Panc1 (cell line): ENCODE data around the gene YKT6.

ENCODE experiments used
- CTCF ChIP-seq: fragments of 450-650 bp; IDR thresholded peaks from 2 replicates; pipeline ENCODE4 v1.5.1; 2017; ENCODE audit warnings: mild to moderate bottlenecking
- POLR2AphosphoS5 ChIP-seq: IDR thresholded peaks from 2 replicates; pipeline ENCODE4 v1.6.1; 2012; ENCODE audit warnings: mild to moderate bottlenecking, low read depth, low read length, moderate library complexity
- REST ChIP-seq, 2 experiments: IDR thresholded peaks; 2 replicates each; pipeline ENCODE4 v1.6.1; 2011 to 2012; ENCODE audit warnings: low read depth in 2 of 2, control low read depth in 1 of 2, low read length in 1 of 2, mild to moderate bottlenecking in 1 of 2, moderate library complexity in 1 of 2; ENCODE audit not compliant: insufficient read depth in 1 of 2
- SIN3A ChIP-seq: IDR thresholded peaks from 2 replicates; pipeline ENCODE4 v1.6.1; 2012; ENCODE audit warnings: low read depth, mild to moderate bottlenecking, low read length, moderate library complexity, borderline replicate concordance; ENCODE audit not compliant: insufficient read depth
- TCF7L2 ChIP-seq: IDR thresholded peaks from 2 replicates; pipeline ENCODE4 v1.6.1; 2011; ENCODE audit warnings: mild to moderate bottlenecking, low read depth, low read length, inconsistent platforms

- no peak for TF ChIP-seq CTCF
- no peak for TF ChIP-seq REST (IDR thresholded peaks at IDR 0.05; ENCODE audit: insufficient read depth in 1 of 2, low read depth in 2 of 2, low read length in 1 of 2)
- TF ChIP-seq TCF7L2 = no peak
- TF ChIP-seq POLR2AphosphoS5 = no peak
- TF ChIP-seq SIN3A = no peak
These were observed 51.1 kb downstream of the YKT6 start for GRCh38 chr7:44251881-44252280.
